Activated CD4-positive, alpha-beta memory T cell treated with anti-CD3 and anti-CD28 coated beads, Interleukin-2, amount 10 ng/mL, durations not matched to agents 7 days and 5 days (primary cell): ENCODE results near the gene FKBP1B. TPM values are rescaled to one million over a fixed set of nuclear protein-coding genes. Genes with fewer than 3 reads are reported as not detected.

Experiments used
- CTCF ChIA-PET: fragments of 350-600 bp; sonication (Branson Sonifier 250); formaldehyde crosslinking; loops from one replicate; lab custom pipeline; 2021; ENCODE audit warnings: antibody characterized with exemption, inconsistent platforms; lab: Charles Lee
- POLR2A ChIA-PET: fragments of 350-600 bp; sonication (Branson Sonifier 250); formaldehyde crosslinking; loops from one replicate; lab custom pipeline; 2021; ENCODE audit warnings: antibody characterized with exemption; lab: Charles Lee
- DNase-seq: peaks from one replicate; pipeline ENCODE4 v3.0.0-alpha.2; 2020
- H3K27ac Mint-ChIP-seq: one replicate; pipeline ENCODE4 v1.8.0; 2021; ENCODE audit warnings: mild to moderate bottlenecking, mixed read lengths
- H3K27me3 Mint-ChIP-seq: one replicate; pipeline ENCODE4 v1.8.0; 2021; ENCODE audit warnings: mixed read lengths
- H3K36me3 Mint-ChIP-seq: one replicate; pipeline ENCODE4 v1.8.0; 2021; ENCODE audit warnings: low read depth, mixed read lengths
- H3K4me1 Mint-ChIP-seq: one replicate; pipeline ENCODE4 v1.8.0; 2021; ENCODE audit warnings: mixed read lengths
- H3K4me3 Mint-ChIP-seq: one replicate; pipeline ENCODE4 v1.8.0; 2021; ENCODE audit warnings: mild to moderate bottlenecking, mixed read lengths
- H3K9me3 Mint-ChIP-seq: one replicate; pipeline ENCODE4 v1.8.0; 2021; ENCODE audit warnings: mixed read lengths
- total RNA-seq, 2 experiments: library from RNA; stranded (reverse); gene quantifications; one replicate each; pipeline ENCODE4 v1.2.3, GENCODE V29; 2021

Gene FKBP1B
- total RNA-seq, 2 experiments from 2014 or later = 4.8 to 5.5 TPM

DNA sequence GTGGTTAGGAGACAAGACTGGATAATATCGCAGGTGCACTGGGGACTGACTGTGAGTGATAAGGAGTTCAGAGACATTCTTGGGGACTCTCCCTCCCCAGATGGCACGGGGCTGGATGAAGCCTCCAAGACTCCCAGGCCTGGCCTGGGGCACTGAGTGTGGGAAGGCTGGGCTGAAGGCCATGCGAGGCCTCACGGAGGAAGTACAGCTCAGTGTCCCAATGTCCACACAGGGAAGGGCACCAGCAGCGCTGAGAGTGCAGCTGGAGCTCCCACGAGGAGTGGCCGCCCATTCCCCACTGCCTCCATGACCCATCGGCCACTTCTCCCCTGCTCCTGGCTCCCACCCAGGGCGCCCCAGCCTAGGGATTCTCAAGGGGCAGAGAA lies 33.2 kb upstream of the FKBP1B start:
- POLR2A ChIA-PET = no interaction called here
- H3K27me3 Mint-ChIP-seq = peaks cover 14% of the 10 kb centered on the region
- H3K4me3 Mint-ChIP-seq = no peak overlapping the region
- H3K4me1 Mint-ChIP-seq = peaks cover under 1% of the 10 kb centered on the region
- CTCF ChIA-PET = no interaction called here
- no peaks in the 10 kb centered on the region for H3K9me3 Mint-ChIP-seq
- H3K36me3 Mint-ChIP-seq = no peaks in the 10 kb centered on the region
- no peak for DNase-seq
- no peak overlapping the region for H3K27ac Mint-ChIP-seq

DNA sequence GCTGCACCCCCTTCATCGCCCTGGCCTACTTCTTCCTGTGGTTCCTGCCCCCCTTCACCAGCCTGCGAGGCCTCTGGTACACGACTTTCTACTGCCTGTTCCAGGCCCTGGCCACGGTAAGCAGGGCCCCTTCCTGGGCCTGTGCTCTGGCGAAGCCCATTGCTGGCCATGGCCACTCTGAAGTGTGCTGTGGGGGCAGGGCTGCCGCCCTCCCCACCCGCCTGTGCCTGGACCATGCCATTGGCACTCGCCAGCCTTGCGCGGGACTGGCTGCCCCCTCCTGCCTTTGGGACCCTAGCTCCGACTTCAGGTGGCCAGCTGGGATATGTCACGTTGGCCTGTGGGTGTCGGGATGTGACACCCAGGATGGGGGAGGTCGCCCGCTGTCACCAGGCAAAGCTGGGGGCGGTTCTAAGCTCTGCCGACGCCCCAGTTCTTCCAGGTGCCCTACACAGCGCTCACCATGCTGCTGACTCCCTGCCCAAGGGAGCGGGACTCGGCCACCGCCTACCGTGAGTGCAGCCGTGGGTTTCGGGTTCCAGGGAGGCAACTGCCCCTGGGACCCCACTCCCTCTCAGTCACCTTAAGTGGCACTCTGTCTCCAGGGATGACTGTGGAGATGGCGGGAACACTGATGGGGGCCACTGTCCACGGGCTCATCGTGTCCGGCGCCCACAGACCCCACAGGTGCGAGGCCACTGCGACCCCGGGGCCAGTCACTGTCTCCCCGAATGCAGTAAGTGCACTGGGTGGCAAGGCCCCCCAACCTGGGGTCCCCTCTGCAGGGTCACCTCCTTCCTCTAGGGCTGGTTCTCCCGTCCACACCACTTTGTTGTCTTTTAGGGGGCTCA lies 32.5 kb upstream of the FKBP1B start:
- no peaks in the 10 kb centered on the region for H3K36me3 Mint-ChIP-seq
- H3K27ac Mint-ChIP-seq = no peak overlapping the region
- H3K4me3 Mint-ChIP-seq = no peak overlapping the region
- DNase-seq = no peak
- peaks cover 7% of the 10 kb centered on the region for H3K27me3 Mint-ChIP-seq
- ChIA-PET POLR2A (no interaction called here), CTCF (no interaction called here)
- H3K9me3 Mint-ChIP-seq = no peaks in the 10 kb centered on the region
- H3K4me1 Mint-ChIP-seq = no peaks in the 10 kb centered on the region

- H3K4me3 Mint-ChIP-seq = no peak overlapping the region
- DNase-seq = no peak
- H3K9me3 Mint-ChIP-seq = no peaks in the 10 kb centered on the region
- no peaks in the 10 kb centered on the region for H3K4me1 Mint-ChIP-seq
- H3K36me3 Mint-ChIP-seq = no peaks in the 10 kb centered on the region
- ChIA-PET CTCF (no interaction called here), POLR2A (no interaction called here)
- H3K27me3 Mint-ChIP-seq = peaks cover 3% of the 10 kb centered on the region
- H3K27ac Mint-ChIP-seq = no peak overlapping the region
These were observed 31.8 kb upstream of the FKBP1B start for GRCh38 chr2:24017711-24018110.

DNA sequence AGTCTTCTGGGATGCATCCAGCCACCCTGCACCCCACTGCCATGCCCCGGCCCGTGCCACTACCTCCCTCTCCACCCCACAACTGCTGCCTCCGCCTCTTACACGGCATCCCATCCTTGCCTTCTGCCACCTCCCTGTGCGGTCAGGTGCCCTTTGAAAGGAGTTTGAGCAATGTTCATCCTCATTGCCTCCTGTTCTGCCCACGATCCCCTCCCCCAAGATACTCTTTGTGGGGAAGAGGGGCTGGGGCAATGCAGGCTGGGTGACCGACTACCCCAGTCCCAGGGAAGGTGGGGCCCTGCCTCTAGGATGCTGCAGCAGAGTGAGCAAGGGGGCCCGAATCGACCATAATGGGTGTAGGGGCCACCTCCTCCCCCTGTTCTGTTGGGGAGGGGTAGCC lies 31.3 kb upstream of the FKBP1B start:
- Mint-ChIP-seq H3K36me3 (peaks cover 3% of the 10 kb centered on the region), H3K27ac (no peak overlapping the region), H3K9me3 (no peaks in the 10 kb centered on the region), H3K27me3 (peaks cover 2% of the 10 kb centered on the region), H3K4me3 (no peak overlapping the region), H3K4me1 (no peaks in the 10 kb centered on the region)
- no peak for DNase-seq
- ChIA-PET CTCF (no interaction called here), POLR2A (no interaction called here)

DNA sequence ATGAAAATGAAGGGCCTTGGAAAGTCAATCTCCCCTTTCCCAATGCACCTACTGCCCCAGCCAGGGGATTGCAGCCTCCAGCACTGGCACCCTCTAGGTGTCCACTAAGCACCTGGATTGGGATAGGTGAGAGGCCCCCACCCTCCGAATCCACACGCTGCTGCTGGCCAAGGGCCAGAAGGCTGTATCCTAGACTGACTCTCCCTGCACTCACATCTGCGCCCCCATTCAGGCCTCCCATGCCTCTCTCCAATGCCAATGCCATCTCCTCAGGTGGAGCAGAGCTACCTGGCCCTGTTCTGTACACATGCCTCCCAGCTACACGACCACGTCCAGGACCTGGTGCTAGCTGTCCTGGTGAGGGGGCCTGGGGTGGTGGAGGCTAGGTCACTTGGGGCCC lies 29.8 kb upstream of the FKBP1B start:
- no peaks in the 10 kb centered on the region for H3K9me3 Mint-ChIP-seq
- H3K27me3 Mint-ChIP-seq = no peaks in the 10 kb centered on the region
- CTCF ChIA-PET = no interaction called here
- no peak overlapping the region for H3K27ac Mint-ChIP-seq
- H3K4me1 Mint-ChIP-seq = no peaks in the 10 kb centered on the region
- no peak for DNase-seq
- no peak overlapping the region for H3K4me3 Mint-ChIP-seq
- POLR2A ChIA-PET = no interaction called here
- peaks cover 3% of the 10 kb centered on the region for H3K36me3 Mint-ChIP-seq

GRCh38 chr2:24020244-24020643 lies 29.3 kb upstream of the FKBP1B start:
- Mint-ChIP-seq H3K9me3 (no peaks in the 10 kb centered on the region), H3K27me3 (no peaks in the 10 kb centered on the region), H3K4me3 (no peak overlapping the region), H3K4me1 (no peaks in the 10 kb centered on the region), H3K36me3 (peaks cover 3% of the 10 kb centered on the region), H3K27ac (no peak overlapping the region)
- POLR2A ChIA-PET = no interaction called here
- CTCF ChIA-PET = no interaction called here
- no peak for DNase-seq

- peak; percentile 24 for DNase-seq
- CTCF ChIA-PET = interaction anchor here (0.6 to 1.0 kb wide), 2 partner anchors 62 to 94 kb away, joined by 3 to 4 read pairs; partner anchors contain the start of gene ATAD2B
- no peak overlapping the region for H3K27ac Mint-ChIP-seq
- peaks cover 4% of the 10 kb centered on the region for H3K36me3 Mint-ChIP-seq
- H3K27me3 Mint-ChIP-seq = no peaks in the 10 kb centered on the region
- H3K4me3 Mint-ChIP-seq = no peak overlapping the region
- POLR2A ChIA-PET = no interaction called here
- no peaks in the 10 kb centered on the region for H3K9me3 Mint-ChIP-seq
- H3K4me1 Mint-ChIP-seq = no peaks in the 10 kb centered on the region
These were observed 28.2 kb upstream of the FKBP1B start for GRCh38 chr2:24021122-24021998.

DNA sequence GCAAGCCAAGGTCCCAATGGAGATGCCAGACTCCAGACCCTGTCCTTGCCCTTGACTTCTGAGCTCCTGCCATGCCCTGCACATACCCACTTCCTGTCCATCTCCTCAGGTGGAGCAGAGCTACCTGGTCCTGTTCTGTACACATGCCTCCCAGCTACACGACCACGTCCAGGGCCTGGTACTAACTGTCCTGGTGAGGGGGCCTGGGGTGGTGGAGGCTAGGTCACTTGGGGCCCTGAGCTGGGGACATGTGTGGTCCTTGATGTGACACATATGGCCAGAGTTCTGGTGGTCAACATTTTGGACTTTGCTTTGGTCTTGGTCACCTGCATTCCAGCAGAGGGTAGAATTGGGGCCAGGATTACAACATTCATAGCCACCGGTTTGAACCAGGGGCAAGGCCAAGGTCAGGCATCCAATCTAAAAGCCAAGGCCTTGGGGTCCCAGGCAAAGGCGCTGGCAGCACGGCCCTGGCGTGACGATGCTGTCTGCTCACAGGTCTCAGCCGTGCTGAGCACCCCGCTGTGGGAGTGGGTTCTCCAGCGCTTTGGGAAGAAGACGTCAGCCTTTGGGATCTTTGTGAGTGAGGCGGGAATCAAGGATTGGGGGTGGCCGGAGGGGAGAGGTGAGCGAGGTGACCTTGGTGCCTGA lies 27.1 kb upstream of the FKBP1B start:
- Mint-ChIP-seq H3K27me3 (no peaks in the 10 kb centered on the region), H3K4me1 (no peaks in the 10 kb centered on the region), H3K27ac (no peak overlapping the region), H3K4me3 (no peak overlapping the region), H3K36me3 (peaks cover 10% of the 10 kb centered on the region), H3K9me3 (no peaks in the 10 kb centered on the region)
- ChIA-PET CTCF (no interaction called here), POLR2A (no interaction called here)
- DNase-seq = no peak

DNA sequence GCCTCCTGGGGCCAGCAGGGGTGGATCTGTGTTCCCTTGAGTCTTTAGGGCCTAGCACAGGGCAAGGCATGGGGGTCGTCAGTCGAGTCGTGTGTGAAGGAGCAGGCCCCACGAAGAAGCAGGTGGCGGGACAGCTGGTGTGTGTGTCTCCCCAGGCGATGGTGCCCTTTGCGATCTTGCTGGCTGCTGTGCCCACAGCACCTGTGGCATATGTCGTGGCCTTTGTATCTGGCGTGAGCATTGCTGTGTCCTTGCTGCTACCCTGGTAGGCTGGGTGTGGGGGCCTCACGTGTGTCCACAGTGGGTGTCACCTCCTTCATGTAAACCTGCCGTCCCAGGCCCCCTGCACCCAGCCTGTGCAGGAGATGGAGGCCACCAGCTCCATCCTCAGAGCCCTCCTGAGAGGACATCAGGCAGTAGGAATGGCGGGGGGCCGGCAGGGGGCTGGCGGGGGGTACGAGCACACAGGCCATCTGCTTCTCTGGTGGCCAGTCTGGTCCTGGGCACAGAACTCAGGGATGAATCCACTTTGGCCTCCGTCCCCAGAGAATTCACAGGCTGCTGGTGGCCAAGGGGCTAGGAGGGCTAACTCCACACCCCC lies 26.5 kb upstream of the FKBP1B start:
- H3K27ac Mint-ChIP-seq = no peak overlapping the region
- peaks cover 13% of the 10 kb centered on the region for H3K36me3 Mint-ChIP-seq
- no peaks in the 10 kb centered on the region for H3K27me3 Mint-ChIP-seq
- no peak for DNase-seq
- H3K4me3 Mint-ChIP-seq = no peak overlapping the region
- no peaks in the 10 kb centered on the region for H3K4me1 Mint-ChIP-seq
- CTCF ChIA-PET = no interaction called here
- POLR2A ChIA-PET = no interaction called here
- H3K9me3 Mint-ChIP-seq = no peaks in the 10 kb centered on the region

DNA sequence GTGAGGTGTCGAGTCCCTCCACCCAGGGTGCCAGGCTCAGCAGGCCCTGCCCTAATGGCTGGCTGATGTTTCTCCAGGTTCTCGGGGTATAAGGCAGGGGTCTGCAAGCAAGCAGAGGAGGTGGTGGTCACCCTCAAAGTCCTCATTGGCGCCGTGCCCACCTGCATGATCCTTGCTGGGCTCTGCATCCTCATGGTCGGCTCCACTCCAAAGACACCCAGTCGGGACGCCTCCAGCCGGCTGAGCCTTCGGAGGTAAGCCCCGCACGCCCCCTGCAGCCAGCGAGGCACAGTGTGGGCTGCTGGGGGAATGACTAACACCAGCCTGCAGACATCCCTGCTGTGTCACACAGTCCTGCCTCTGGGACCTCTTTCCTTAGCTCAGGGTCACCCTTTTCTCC lies 25.5 kb upstream of the FKBP1B start:
- ChIA-PET POLR2A (no interaction called here), CTCF (no interaction called here)
- H3K36me3 Mint-ChIP-seq = peaks cover 19% of the 10 kb centered on the region
- H3K4me1 Mint-ChIP-seq = no peaks in the 10 kb centered on the region
- no peak for DNase-seq
- H3K4me3 Mint-ChIP-seq = no peak overlapping the region
- H3K27ac Mint-ChIP-seq = no peak overlapping the region
- H3K27me3 Mint-ChIP-seq = no peaks in the 10 kb centered on the region
- H3K9me3 Mint-ChIP-seq = no peaks in the 10 kb centered on the region

GRCh38 chr2:24024996-24025663 lies 24.4 kb upstream of the FKBP1B start:
- no peak for DNase-seq
- H3K27ac Mint-ChIP-seq = no peak overlapping the region
- CTCF ChIA-PET = no interaction called here
- POLR2A ChIA-PET = no interaction called here
- peaks cover 30% of the 10 kb centered on the region for H3K36me3 Mint-ChIP-seq
- no peak overlapping the region for H3K4me3 Mint-ChIP-seq
- H3K27me3 Mint-ChIP-seq = no peaks in the 10 kb centered on the region
- no peaks in the 10 kb centered on the region for H3K9me3 Mint-ChIP-seq
- H3K4me1 Mint-ChIP-seq = no peaks in the 10 kb centered on the region

DNA sequence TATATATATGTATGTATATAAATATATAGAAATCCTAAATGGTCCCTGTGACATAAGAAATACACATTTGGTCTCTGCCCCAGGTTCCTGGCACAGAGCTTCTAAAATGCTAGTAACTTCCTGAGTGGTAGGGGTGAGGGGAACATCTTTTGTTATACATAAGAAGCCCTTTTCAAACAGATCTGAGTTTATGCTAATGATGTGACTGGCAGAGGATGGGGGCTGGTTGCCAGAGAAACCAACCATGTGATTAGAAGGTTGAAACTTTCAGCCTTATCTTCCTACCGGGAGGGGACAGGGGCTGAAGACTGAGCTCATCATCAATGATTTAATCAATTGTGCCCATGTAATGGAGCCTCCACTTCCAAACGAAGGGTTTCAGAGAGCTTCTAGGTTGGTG lies 23.3 kb upstream of the FKBP1B start:
- no peak overlapping the region for H3K27ac Mint-ChIP-seq
- DNase-seq = no peak
- H3K27me3 Mint-ChIP-seq = no peaks in the 10 kb centered on the region
- CTCF ChIA-PET = no interaction called here
- H3K36me3 Mint-ChIP-seq = peaks cover 39% of the 10 kb centered on the region
- peaks cover 5% of the 10 kb centered on the region for H3K4me1 Mint-ChIP-seq
- H3K4me3 Mint-ChIP-seq = no peak overlapping the region
- POLR2A ChIA-PET = interaction anchor here (1.4 kb wide), 1 partner anchor 21 kb away, joined by 3 read pairs; the partner anchor contains the start of gene WDCP
- no peaks in the 10 kb centered on the region for H3K9me3 Mint-ChIP-seq
